HepG2 (cell line): ENCODE measurements around the gene PTPA. TPM values are rescaled to one million over a fixed set of nuclear protein-coding genes. Genes with fewer than 3 reads are reported as not detected.
"Not testable (repeated sequence)": the region's sequence is repeated elsewhere in the genome, so short reads cannot be mapped to it uniquely, and the experiment has no call there.

ENCODE experiments used
- ATAC-seq: fragments of 200-7000 bp; cut with Tn5 transposase; 3 replicates; pipeline ENCODE4 v1.9.1; 2020; ENCODE audit warnings: mild to moderate bottlenecking, moderate library complexity
- BruUV-seq: library from RNA; stranded (reverse); fragments of 400-500 nt; replicated peaks from 2 replicates; lab custom pipeline; 2021; lab: Mats Ljungman, UMichigan
- CTCF ChIA-PET: fragments of 300-600 bp; formaldehyde crosslinking; extraction: SDS; loops from one replicate; lab custom pipeline; 2021; ENCODE audit warnings: low total read pairs, inconsistent platforms, low intra/inter-chr PET ratio; lab: Yijun Ruan, JAX
- POLR2A ChIA-PET: fragments of 350-600 bp; sonication (Branson Sonifier 250); formaldehyde crosslinking; loops from one replicate; lab custom pipeline; 2020; ENCODE audit warnings: antibody characterized with exemption, inconsistent platforms; lab: Yijun Ruan, JAX
- DNase-seq: peaks from one replicate; pipeline ENCODE4 v3.0.0-alpha.2; 2015; ENCODE audit warnings: low spot score
- FAIRE-seq: peaks from 3 replicates; lab custom pipeline; 2011; peaks lifted over from hg19 to GRCh38; lab: Jason Lieb, UNC
- H2AFZ ChIP-seq: one replicate; pipeline ENCODE4 v1.6.1; 2011; ENCODE audit warnings: low read length, inconsistent platforms
- H3K27ac ChIP-seq: fragments of 300-600 bp; 3 replicates; pipeline ENCODE4 v1.8.0; 2011; ENCODE audit warnings: mixed run types, mild to moderate bottlenecking, mixed read lengths, low read length, inconsistent platforms; ENCODE audit not compliant: insufficient read depth; ENCODE audit errors: extremely low read length
- H3K27me3 ChIP-seq, 2 experiments: fragments of 200-600 bp in 1 of 2; 2 replicates in 1 of 2; 3 replicates in 1 of 2; pipeline versions ENCODE4 v1.6.0 to v1.8.0; 2011; ENCODE audit warnings: low read length in 2 of 2, mild to moderate bottlenecking in 2 of 2, moderate library complexity in 2 of 2, inconsistent platforms in 1 of 2; ENCODE audit not compliant: insufficient read depth in 2 of 2, control insufficient read depth in 1 of 2
- H3K36me3 ChIP-seq, 2 experiments: fragments of 200-600 bp in 1 of 2; replicated peaks in 1 of 2; 2 replicates in 1 of 2; 3 replicates in 1 of 2; pipeline versions ENCODE4 v1.5.1 to v1.8.0; 2011; ENCODE audit warnings: low read length in 2 of 2, inconsistent platforms in 1 of 2; ENCODE audit not compliant: insufficient read depth in 2 of 2, control insufficient read depth in 1 of 2
- H3K4me1 ChIP-seq: 2 replicates; pipeline ENCODE4 v1.5.1; 2012; ENCODE audit warnings: low read length, inconsistent platforms; ENCODE audit not compliant: insufficient read depth
- H3K4me2 ChIP-seq: 2 replicates; pipeline ENCODE4 v1.6.0; 2011; ENCODE audit warnings: low read depth, low read length, inconsistent platforms
- H3K4me3 ChIP-seq, 3 experiments: fragments of 200-600 bp in 1 of 3; sonication (generic), shearing (Covaris generic) in 1 of 3; replicated peaks in 1 of 3; 2 replicates each; pipeline ENCODE4 v1.5.1; 2011 to 2016; ENCODE audit warnings: low read length in 3 of 3, inconsistent platforms in 2 of 3, low read depth in 2 of 3, mild to moderate bottlenecking in 2 of 3, control low read depth in 1 of 3, mixed read lengths in 1 of 3; ENCODE audit not compliant: insufficient read depth in 1 of 3
- H3K79me2 ChIP-seq: one replicate; pipeline ENCODE4 v1.6.1; 2011; ENCODE audit warnings: low read length, inconsistent platforms; ENCODE audit not compliant: insufficient read depth
- H3K9ac ChIP-seq: 2 replicates; pipeline ENCODE4 v1.6.0; 2011; ENCODE audit warnings: mild to moderate bottlenecking, low read depth, low read length, inconsistent platforms; ENCODE audit not compliant: insufficient read depth
- H3K9me3 ChIP-seq: 2 replicates; pipeline ENCODE4 v1.5.1; 2012; ENCODE audit warnings: mild to moderate bottlenecking, low read length
- H4K20me1 ChIP-seq: 2 replicates; pipeline ENCODE4 v1.6.0; 2011; ENCODE audit warnings: inconsistent platforms, mild to moderate bottlenecking, low read length, moderate library complexity; ENCODE audit not compliant: insufficient read depth
- IKZF4 ChIP-seq: sonication (generic); formaldehyde crosslinking; IDR thresholded peaks from 2 replicates; pipeline ENCODE4 v1.5.1; 2020; ENCODE audit warnings: borderline replicate concordance, mild to moderate bottlenecking, low read depth, missing genetic modification reagents; ENCODE audit errors: not compliant biosample characterization
- MAFK ChIP-seq, 2 experiments: IDR thresholded peaks in 1 of 2; conservative IDR thresholded peaks in 1 of 2; 2 replicates each; pipeline ENCODE4 v1.6.1; 2011; ENCODE audit warnings: improper control_type of control experiment in 2 of 2, low read length in 2 of 2
- PHF8 ChIP-seq: sonication (generic); formaldehyde crosslinking; IDR thresholded peaks from 2 replicates; pipeline ENCODE4 v1.5.0; 2020; ENCODE audit warnings: missing genetic modification reagents
- PITX1 ChIP-seq: sonication (generic); formaldehyde crosslinking; IDR thresholded peaks from 2 replicates; pipeline ENCODE4 v1.5.1; 2020; ENCODE audit warnings: mild to moderate bottlenecking, missing genetic modification reagents
- SAP130 ChIP-seq: IDR thresholded peaks from 2 replicates; pipeline ENCODE4 v1.6.1; 2016; ENCODE audit warnings: low read depth
- STAT5B ChIP-seq: sonication (generic); formaldehyde crosslinking; IDR thresholded peaks from 2 replicates; pipeline ENCODE4 v1.4.0; 2020; ENCODE audit warnings: missing genetic modification reagents
- TCF7 ChIP-seq: sonication (generic); IDR thresholded peaks from 2 replicates; pipeline ENCODE4 v1.6.1; 2016; ENCODE audit warnings: antibody characterized with exemption, low read depth
- ZBTB38 ChIP-seq: sonication (generic); formaldehyde crosslinking; IDR thresholded peaks from 2 replicates; pipeline ENCODE4 v1.5.1; 2020; ENCODE audit warnings: mild to moderate bottlenecking, missing genetic modification reagents
- ZBTB8A ChIP-seq: sonication (generic); formaldehyde crosslinking; IDR thresholded peaks from 2 replicates; pipeline ENCODE4 v1.4.0; 2020; ENCODE audit warnings: mild to moderate bottlenecking, low read depth, missing genetic modification reagents, borderline replicate concordance
- ZNF121 ChIP-seq: sonication (generic); formaldehyde crosslinking; IDR thresholded peaks from 2 replicates; pipeline ENCODE4 v1.5.0; 2020; ENCODE audit warnings: mild to moderate bottlenecking, missing genetic modification reagents
- ZZZ3 ChIP-seq: sonication (generic); formaldehyde crosslinking; IDR thresholded peaks from 2 replicates; pipeline ENCODE4 v1.4.0; 2020; ENCODE audit warnings: missing genetic modification reagents, mild to moderate bottlenecking, borderline replicate concordance
- WGBS: methylation state at CpG from one replicate; pipeline ENCODE4 v1.1.6; 2017; ENCODE audit warnings: low lambda C conversion rate; 5-methylcytosine and 5-hydroxymethylcytosine counted together
- in situ Hi-C: cut with HindIII; loops from 2 replicates; pipeline ENCODE4 v1.10.0; 2017; ENCODE audit warnings: low pct_unique_long_range_greater_than_20kb; ENCODE audit not compliant: extremely low pct_ligation_motif_present
- intact Hi-C: fragments of 100-400 bp; cut with micrococcal nuclease; formaldehyde crosslinking; loops from one replicate; pipeline ENCODE4 v1.10.0; 2022; ENCODE audit not compliant: unreplicated experiment
- polyA plus RNA-seq, 8 experiments: library from polyadenylated mRNA; depleted of rRNA in 3 of 8; stranded (reverse) in 7 of 8; unstranded in 1 of 8; fragments of >200 nt; fragmentation: Illumina TruSeq in 4 of 8; extraction: Trizol in 4 of 8; gene quantifications; 2 replicates each; pipeline versions ENCODE4 v1.2.1 to v1.2.3, GENCODE V29; 2011 to 2016; ENCODE audit warnings: low read depth in 4 of 8, missing spikeins in 1 of 8, mixed read lengths in 1 of 8; ENCODE audit not compliant: insufficient read depth in 1 of 8
- total RNA-seq, 5 experiments: library from RNA; depleted of rRNA; stranded (reverse); fragments of >200 nt; fragmentation: Illumina TruSeq; extraction: Trizol; gene quantifications; 2 replicates each; pipeline ENCODE4 v1.2.3, GENCODE V29; 2016; ENCODE audit warnings: low read depth in 1 of 5
- TF ChIP-seq, protein P1 (sequence below): sonication (generic); formaldehyde crosslinking; IDR thresholded peaks from 2 replicates; pipeline ENCODE4 v1.9.0; 2022; ENCODE audit warnings: low read depth, missing genetic modification reagents
- TF ChIP-seq, protein P2 (sequence below): sonication (generic); formaldehyde crosslinking; IDR thresholded peaks from 2 replicates; pipeline ENCODE4 v1.4.0; 2020; ENCODE audit warnings: mild to moderate bottlenecking, missing genetic modification reagents

The PTPA gene
- total and polyA plus RNA-seq, 2 of the 13 experiments (the other 11 are each of a cell fraction or from before 2014, with no cell fraction given): 79.3 to 105 TPM

DNA sequence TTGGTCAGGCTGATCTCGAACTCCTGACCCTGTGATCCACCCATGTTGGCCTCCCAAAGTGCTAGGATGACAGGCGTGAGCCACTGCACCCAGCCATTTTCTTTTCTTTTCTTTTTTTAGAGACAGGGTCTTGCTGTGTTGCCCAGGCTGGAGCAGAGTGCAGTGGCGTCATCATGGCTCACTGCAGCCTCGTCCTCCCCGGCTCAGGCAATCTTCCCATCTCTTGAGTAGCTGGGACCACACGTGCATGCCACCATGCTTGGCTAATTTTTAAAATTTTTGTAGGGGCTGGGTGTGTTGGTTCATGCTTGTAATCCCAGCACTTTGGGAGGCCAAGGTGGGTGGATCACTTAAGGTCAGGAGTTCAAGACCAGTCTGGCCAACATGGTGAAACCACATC is 85.8 kb downstream of the PTPA start:
- 21% methylated on average over 6 of the region's 6 CpGs for WGBS
- H3K79me2 ChIP-seq, H3K9ac ChIP-seq, H2AFZ ChIP-seq, FAIRE-seq, intact Hi-C loops, H3K36me3 ChIP-seq, in situ Hi-C loops, DNase-seq, POLR2A ChIA-PET, H4K20me1 ChIP-seq, H3K4me2 ChIP-seq, ATAC-seq, H3K4me3 ChIP-seq, H3K9me3 ChIP-seq, H3K27ac ChIP-seq, CTCF ChIA-PET, BruUV-seq: not testable (repeated sequence)
- Histone ChIP-seq H3K4me1 (peaks cover 26% of the 10 kb centered on the region), H3K27me3 (peaks cover 3 to 29% of the 10 kb centered on the region in 2 experiments; a peak in 4 of 5 replicates)
- TF ChIP-seq ZNF121 (CRISPR knock-in tag): peak; percentile 56; the same call in 1 of the 2 replicates

DNA sequence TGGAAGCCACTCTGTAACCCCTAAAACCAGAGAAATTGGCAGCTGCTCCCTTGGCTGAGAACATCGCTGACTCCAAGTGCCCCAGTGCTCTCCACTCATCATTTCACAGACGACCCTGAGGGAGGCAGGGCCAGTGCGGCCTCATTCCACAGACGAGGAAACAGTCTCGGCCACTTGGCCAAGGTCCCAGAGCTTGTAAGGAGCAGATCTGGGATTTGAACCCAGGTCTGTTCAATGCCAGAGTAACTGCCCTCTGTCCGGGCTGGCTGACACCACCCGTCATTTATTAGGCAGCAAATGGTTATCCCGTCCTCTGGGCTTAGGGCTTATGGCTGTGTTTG is 86.7 kb downstream of the PTPA start:
- Histone ChIP-seq H3K27me3 (peaks cover 3 to 29% of the 10 kb centered on the region in 2 experiments; a peak in 4 of 5 replicates), H3K4me2 (no peak overlapping the region), H3K4me3 (no peak overlapping the region), H4K20me1 (no peaks in the 10 kb centered on the region), H3K9me3 (no peaks in the 10 kb centered on the region), H3K79me2 (no peaks in the 10 kb centered on the region), H3K36me3 (no peaks in the 10 kb centered on the region), H2AFZ (no peak overlapping the region), H3K9ac (no peak overlapping the region), H3K4me1 (peaks cover 26% of the 10 kb centered on the region), H3K27ac (no peak overlapping the region)
- ATAC-seq: no peak
- WGBS: 21% methylated on average over 8 of the region's 8 CpGs
- ChIA-PET POLR2A (no interaction called here), CTCF (no interaction called here)
- no peak for DNase-seq
- FAIRE-seq: no peak
- in situ Hi-C loops: no loop called here
- no TSS peak for BruUV-seq
- intact Hi-C loops: no loop called here
- TF ChIP-seq, protein P1, sequence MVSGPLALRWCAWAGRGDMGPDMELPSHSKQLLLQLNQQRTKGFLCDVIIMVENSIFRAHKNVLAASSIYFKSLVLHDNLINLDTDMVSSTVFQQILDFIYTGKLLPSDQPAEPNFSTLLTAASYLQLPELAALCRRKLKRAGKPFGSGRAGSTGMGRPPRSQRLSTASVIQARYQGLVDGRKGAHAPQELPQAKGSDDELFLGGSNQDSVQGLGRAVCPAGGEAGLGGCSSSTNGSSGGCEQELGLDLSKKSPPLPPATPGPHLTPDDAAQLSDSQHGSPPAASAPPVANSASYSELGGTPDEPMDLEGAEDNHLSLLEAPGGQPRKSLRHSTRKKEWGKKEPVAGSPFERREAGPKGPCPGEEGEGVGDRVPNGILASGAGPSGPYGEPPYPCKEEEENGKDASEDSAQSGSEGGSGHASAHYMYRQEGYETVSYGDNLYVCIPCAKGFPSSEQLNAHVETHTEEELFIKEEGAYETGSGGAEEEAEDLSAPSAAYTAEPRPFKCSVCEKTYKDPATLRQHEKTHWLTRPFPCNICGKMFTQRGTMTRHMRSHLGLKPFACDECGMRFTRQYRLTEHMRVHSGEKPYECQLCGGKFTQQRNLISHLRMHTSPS (CRISPR knock-in tag): no peak
- TF ChIP-seq STAT5B (CRISPR knock-in tag): no peak
- TF ChIP-seq ZBTB8A (CRISPR knock-in tag): no peak
- TF ChIP-seq ZBTB38 (CRISPR knock-in tag): no peak
- TF ChIP-seq PITX1 (CRISPR knock-in tag): no peak
- TF ChIP-seq IKZF4 (CRISPR knock-in tag): no peak
- no peak for TF ChIP-seq MAFK (conservative IDR thresholded peaks at IDR 0.05 in 1 of 2, IDR thresholded peaks at IDR 0.05 in 1 of 2; ENCODE audit: low read length in 2 of 2)
- TF ChIP-seq ZZZ3: no peak
- TF ChIP-seq SAP130 (CRISPR knock-in tag): no peak
- TF ChIP-seq PHF8 (CRISPR knock-in tag): no peak
- TF ChIP-seq TCF7: no peak
- TF ChIP-seq, protein P2, sequence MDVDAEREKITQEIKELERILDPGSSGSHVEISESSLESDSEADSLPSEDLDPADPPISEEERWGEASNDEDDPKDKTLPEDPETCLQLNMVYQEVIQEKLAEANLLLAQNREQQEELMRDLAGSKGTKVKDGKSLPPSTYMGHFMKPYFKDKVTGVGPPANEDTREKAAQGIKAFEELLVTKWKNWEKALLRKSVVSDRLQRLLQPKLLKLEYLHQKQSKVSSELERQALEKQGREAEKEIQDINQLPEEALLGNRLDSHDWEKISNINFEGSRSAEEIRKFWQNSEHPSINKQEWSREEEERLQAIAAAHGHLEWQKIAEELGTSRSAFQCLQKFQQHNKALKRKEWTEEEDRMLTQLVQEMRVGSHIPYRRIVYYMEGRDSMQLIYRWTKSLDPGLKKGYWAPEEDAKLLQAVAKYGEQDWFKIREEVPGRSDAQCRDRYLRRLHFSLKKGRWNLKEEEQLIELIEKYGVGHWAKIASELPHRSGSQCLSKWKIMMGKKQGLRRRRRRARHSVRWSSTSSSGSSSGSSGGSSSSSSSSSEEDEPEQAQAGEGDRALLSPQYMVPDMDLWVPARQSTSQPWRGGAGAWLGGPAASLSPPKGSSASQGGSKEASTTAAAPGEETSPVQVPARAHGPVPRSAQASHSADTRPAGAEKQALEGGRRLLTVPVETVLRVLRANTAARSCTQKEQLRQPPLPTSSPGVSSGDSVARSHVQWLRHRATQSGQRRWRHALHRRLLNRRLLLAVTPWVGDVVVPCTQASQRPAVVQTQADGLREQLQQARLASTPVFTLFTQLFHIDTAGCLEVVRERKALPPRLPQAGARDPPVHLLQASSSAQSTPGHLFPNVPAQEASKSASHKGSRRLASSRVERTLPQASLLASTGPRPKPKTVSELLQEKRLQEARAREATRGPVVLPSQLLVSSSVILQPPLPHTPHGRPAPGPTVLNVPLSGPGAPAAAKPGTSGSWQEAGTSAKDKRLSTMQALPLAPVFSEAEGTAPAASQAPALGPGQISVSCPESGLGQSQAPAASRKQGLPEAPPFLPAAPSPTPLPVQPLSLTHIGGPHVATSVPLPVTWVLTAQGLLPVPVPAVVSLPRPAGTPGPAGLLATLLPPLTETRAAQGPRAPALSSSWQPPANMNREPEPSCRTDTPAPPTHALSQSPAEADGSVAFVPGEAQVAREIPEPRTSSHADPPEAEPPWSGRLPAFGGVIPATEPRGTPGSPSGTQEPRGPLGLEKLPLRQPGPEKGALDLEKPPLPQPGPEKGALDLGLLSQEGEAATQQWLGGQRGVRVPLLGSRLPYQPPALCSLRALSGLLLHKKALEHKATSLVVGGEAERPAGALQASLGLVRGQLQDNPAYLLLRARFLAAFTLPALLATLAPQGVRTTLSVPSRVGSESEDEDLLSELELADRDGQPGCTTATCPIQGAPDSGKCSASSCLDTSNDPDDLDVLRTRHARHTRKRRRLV (CRISPR knock-in tag): no peak
